NCI-H2029 treated with DMSO at 0.1 percent for 48 hours (cell line): ENCODE measurements around the gene CNIH4.
"Not testable (repeated sequence)": the region's sequence is repeated elsewhere in the genome, so short reads cannot be mapped to it uniquely, and the experiment has no call there.

Experiments
- DNase-seq: peaks from one replicate; lab custom pipeline; 2025; lab: John Stamatoyannopoulos, UW

The CNIH4 gene

GRCh38 chr1:224356685-224357625 lies at the start of gene CNIH4:
CNIH4 (plus strand) TSS chr1:224356879; CDS start chr1:224356925, 46 bp downstream.
- peak; percentile 72 for DNase-seq

DNA sequence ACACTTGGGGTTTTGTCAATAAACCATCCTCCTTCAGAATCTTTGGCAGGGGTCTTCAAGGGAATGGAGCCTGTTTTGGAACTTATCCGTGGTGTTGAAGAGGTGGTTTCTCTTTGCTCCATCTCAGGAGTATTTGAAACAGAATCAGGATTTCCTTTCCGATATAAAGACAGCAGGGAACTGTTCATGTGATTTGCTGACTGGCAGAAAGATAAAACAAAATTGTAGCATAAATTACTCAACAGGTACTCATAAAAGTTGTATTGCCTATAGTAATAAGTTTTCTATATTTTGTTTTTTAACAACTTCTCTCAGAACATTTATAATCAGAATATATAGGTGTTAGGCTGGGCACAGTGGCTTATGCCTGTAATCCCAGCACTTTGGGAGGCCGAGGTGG lies 48.6 kb upstream of the CNIH4 start:
- DNase-seq: no peak

DNA sequence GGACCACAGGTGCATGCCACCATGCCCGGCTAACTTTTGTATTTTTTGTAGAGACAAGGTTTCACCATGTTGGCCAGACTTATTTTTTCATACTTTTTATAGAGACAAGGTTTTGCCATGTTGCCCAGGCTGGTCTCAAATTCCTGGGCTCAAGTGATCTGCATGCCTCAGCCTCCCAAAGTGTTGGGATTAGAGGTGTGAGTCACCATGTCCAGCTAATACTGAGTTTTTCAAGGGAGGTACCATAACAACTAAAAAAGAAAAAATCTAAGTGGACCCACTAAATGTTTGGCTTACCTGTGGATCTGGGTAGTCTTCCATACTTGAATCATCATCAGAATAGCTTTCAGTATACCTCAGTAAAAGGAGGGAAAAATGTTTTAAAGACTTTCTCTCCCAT lies 45.2 kb upstream of the CNIH4 start:
- not testable (repeated sequence) for DNase-seq

GRCh38 chr1:224312025-224312424 lies 44.7 kb upstream of the CNIH4 start:
- DNase-seq: no peak

DNA sequence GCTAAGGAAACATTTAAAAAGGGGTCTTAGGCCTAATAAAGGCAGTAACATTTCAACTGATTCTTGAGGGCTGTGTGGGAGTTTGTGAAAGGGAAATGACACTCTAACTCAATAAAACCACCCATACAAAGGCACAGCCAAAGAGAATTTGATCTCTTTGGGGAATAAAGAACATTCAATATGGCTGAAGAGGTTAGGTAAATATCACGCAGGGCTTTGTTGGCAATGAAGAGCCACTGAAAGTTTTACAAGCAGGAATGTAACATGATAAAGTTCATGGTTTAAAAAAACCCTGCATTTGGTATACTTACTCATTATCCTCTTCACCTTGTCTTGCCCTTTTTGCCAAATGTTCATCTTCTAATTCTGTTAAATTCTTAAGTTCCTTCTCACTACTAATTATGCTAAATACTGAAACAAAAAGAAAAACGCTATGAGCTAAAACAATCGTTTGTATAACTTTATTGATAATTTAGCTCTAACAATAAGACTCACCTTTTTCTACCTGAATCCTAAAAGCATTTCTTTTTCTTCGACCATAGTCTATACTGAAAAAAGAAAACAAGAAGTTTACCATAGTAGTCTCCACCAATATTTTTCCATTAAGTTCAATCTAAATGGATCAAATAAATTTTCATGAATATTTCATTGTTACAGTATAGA lies 39.2 kb upstream of the CNIH4 start:
- peak; percentile 77 for DNase-seq

GRCh38 chr1:224321706-224322105 lies 35.0 kb upstream of the CNIH4 start:
- DNase-seq: no peak

- no peak for DNase-seq
These were observed 30.7 kb upstream of the CNIH4 start for GRCh38 chr1:224325959-224326358.

DNA sequence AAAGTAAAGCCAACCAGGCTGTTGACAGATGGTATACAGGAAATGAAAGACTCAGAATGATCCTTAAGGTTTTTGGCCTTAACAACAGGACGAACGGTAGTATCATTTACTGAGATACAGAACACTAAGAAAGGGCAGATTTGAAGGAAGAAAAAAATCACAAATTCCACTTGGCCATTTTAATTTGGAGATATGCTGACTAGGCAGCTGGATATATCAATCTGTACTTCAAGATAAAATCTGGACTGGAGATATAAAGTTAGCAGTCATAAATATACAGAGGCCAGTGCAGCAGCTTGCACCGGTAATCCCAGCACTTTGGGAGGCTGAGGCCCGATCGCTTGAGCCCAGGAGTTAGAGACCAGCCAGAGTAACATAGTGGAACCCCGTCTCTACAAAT lies 28.0 kb upstream of the CNIH4 start:
- no peak for DNase-seq

DNA sequence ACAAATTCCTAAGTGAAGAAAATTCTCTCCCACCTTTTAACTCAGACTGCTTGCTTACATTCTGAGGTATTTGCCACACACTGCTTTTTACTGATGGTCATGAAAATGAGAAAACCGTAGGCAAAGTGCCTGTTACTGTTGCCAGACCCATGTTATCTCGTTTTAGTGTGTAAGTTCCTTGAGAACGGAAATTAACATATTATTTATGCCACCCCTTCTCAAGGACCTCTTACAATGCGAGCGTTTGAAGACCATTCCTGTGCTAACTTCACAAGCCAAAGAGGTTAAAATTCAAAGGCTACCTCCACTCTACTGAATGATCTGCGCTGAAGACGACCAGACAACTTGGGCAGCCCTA lies 27.2 kb upstream of the CNIH4 start:
- no peak for DNase-seq

DNA sequence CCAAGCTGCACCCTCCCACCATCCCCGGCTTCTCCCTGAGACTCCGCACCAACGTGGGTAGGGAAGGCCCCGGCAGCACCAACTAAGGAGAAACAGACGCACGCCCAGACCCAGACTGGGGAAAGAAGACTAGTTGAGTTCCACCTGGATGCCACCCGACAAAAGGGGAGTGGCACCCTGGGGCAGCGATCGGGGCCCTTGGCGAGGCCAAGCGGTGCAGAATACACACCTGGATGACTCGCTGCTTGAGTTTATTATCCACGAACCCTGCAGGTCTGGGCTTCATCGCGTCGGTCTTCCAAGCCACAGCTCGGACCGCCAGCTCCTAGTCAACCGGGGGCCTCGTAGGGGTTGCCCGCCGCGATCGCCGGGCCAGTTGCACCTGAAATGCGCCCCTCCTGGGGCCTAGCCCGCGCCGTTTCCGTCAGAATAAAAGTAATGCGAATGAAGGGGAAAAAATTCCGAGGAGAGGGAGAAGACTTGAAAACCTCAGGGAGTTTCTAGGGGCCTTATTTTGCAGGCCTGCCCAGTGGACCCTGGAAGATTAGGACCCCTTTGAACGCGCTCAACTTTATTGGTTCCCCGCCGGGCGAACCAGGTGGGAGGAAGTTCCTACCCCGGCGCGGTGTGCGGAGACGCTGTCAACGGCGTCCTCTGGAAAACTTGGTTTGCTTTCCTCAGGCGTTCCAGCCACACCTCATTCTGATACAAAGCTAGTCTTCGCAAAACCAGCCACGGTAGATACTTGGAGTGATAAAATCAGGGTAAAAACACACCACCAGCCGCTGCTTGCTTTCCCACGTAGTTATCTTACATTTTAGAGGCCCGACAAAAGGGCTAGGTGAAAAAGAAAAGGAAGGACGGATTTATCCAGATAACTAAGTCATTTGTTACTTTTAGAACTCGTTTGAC lies 26.6 kb upstream of the CNIH4 start, which contains the start of gene NVL:
TSS of gene NVL (minus strand) at position 331 of the 912 bp plus-strand sequence. CDS start at position 286, 45 bp downstream.
- peak; percentile 53 for DNase-seq

- no peak for DNase-seq
These were observed 25.4 kb upstream of the CNIH4 start for GRCh38 chr1:224331326-224331725.

GRCh38 chr1:224331824-224332223 lies 24.9 kb upstream of the CNIH4 start:
- no peak for DNase-seq

GRCh38 chr1:224333309-224333926 lies 23.3 kb upstream of the CNIH4 start:
- peak; percentile 66 for DNase-seq

- no peak for DNase-seq
These were observed 22.5 kb upstream of the CNIH4 start for GRCh38 chr1:224333939-224334786.

- DNase-seq: no peak
These were observed 18.4 kb upstream of the CNIH4 start for GRCh38 chr1:224338150-224338838.

- no peak for DNase-seq
These were observed 17.1 kb upstream of the CNIH4 start for GRCh38 chr1:224339442-224340033.

DNA sequence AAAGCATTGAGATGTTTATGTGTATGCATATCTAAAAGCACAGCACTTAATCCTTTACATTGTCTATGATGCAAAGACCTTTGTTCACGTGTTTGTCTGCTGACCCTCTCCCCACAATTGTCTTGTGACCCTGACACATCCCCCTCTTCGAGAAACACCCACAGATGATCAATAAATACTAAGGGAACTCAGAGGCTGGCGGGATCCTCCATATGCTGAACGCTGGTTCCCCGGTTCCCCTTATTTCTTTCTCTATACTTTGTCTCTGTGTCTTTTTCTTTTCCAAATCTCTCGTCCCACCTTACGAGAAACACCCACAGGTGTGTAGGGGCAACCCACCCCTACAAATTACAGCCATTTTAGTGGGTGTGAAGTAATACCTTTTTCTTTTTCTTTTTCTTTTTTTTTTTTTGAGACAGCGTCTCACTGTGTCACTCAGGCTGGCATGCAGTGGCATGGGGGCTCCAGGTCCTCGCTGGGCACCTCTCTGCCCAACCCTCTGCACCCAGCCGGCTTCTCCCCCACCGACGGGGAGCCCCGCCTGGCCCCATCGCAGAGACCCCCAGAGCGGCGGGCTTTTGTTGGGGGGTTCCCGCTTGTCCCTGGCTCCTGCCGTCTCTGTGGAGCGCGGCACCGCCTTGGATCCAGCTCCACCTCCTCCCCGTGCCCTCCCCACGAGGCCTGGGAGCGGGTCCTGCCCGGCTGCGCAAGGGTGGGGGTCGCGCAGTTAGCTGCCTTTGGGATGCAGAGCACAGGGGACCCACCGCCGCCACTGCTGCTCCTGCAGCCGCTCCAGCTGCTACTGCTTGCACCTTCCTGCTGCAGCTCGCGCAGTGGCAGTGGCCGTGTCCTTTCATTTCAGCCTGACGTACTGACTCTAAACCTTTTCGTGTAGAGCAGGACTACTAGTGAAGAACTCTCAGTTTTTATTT lies 16.0 kb upstream of the CNIH4 start:
- DNase-seq: not testable (repeated sequence)

DNA sequence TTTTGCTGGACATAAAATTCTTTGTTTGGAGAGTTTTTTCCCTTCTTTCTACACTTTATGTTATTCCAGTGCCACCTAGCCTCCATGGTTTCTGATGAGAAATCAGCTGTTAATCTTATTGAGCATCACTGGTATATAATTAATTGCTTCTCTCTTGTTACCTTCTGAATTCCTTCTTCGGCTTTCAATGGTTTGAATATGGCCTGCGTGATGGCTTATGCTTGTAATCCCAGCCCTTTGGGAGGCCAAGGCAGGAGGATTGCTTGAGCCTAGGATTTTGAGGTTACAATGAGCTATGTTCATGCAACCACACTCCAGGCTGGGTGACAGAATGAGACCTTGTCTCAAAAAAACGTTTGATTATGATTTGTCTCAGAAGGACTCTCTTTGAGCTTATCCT lies 13.0 kb upstream of the CNIH4 start:
- no peak for DNase-seq

GRCh38 chr1:224348137-224348536 lies 8.5 kb upstream of the CNIH4 start:
- DNase-seq: no peak
